HG03565 (cell line): ENCODE results near the gene TIMMDC1.

Experiments
- ATAC-seq: cut with Tn5 transposase; IDR thresholded peaks from one replicate; pipeline ENCODE4 v1.9.1; 2021; ENCODE audit warnings: mild to moderate bottlenecking, moderate library complexity; ENCODE audit not compliant: unreplicated experiment

Gene TIMMDC1

GRCh38 chr3:119498186-119499011, at the start of gene TIMMDC1:
Gene TIMMDC1 (plus strand): TSS chr3:119498547. CDS start chr3:119498734, 187 bp downstream.
- peak; percentile 95 for ATAC-seq

- ATAC-seq, result no peak
Measured at GRCh38 chr3:119453822-119454221, 44.5 kb upstream of the TIMMDC1 start.

- ATAC-seq, result no peak
Measured at GRCh38 chr3:119456469-119456868, 41.9 kb upstream of the TIMMDC1 start.

- ATAC-seq, result no peak
Measured at GRCh38 chr3:119457246-119457645, 41.1 kb upstream of the TIMMDC1 start.

GRCh38 chr3:119463171-119464169, 34.9 kb upstream of the TIMMDC1 start, which contains the start of gene TMEM39A:
Gene TMEM39A (minus strand): TSS chr3:119463615. CDS start chr3:119462074, 1,541 bp downstream.
- peak; percentile 94 for ATAC-seq

GRCh38 chr3:119468041-119468440, 30.3 kb upstream of the TIMMDC1 start:
- ATAC-seq, result no peak

- ATAC-seq, result no peak
Measured at GRCh38 chr3:119469418-119470189, 28.7 kb upstream of the TIMMDC1 start.

GRCh38 chr3:119470866-119471265, 27.5 kb upstream of the TIMMDC1 start:
- ATAC-seq, result no peak

- no peak for ATAC-seq
Measured at GRCh38 chr3:119481079-119481478, 17.3 kb upstream of the TIMMDC1 start.

- no peak for ATAC-seq
Measured at GRCh38 chr3:119483101-119483500, 15.2 kb upstream of the TIMMDC1 start.

GRCh38 chr3:119485563-119485962, 12.8 kb upstream of the TIMMDC1 start:
- ATAC-seq, result no peak

GRCh38 chr3:119490153-119490552, 8.2 kb upstream of the TIMMDC1 start:
- ATAC-seq, result no peak

- ATAC-seq, result no peak
Measured at GRCh38 chr3:119492128-119492527, 6.2 kb upstream of the TIMMDC1 start.

GRCh38 chr3:119492810-119493209, 5.5 kb upstream of the TIMMDC1 start:
- ATAC-seq, result no peak

- ATAC-seq, result no peak
Measured at GRCh38 chr3:119494597-119494996, 3.8 kb upstream of the TIMMDC1 start.

GRCh38 chr3:119497820-119498185, 544 bp upstream of the TIMMDC1 start:
- no peak for ATAC-seq

- ATAC-seq, result no peak
Measured at GRCh38 chr3:119500265-119500664, 1.9 kb downstream of the TIMMDC1 start.

GRCh38 chr3:119500901-119501300, 2.6 kb downstream of the TIMMDC1 start:
- no peak for ATAC-seq

GRCh38 chr3:119506631-119507030, 8.3 kb downstream of the TIMMDC1 start:
- no peak for ATAC-seq

GRCh38 chr3:119507404-119507803, 9.1 kb downstream of the TIMMDC1 start:
- ATAC-seq, result no peak
